HL-60 (cell line): ENCODE data around the gene MARF1.

Experiments used
- DNase-seq, 2 experiments: peaks; one replicate each; pipeline ENCODE4 v3.0.0-alpha.2; 2010 to 2020; ENCODE audit warnings: low read depth in 1 of 2, low spot score in 1 of 2
- H3K27ac ChIP-seq: fragments of 250-450 bp; sonication (Bioruptor Pico); replicated peaks from 2 replicates; pipeline ENCODE4 v1.5.1; 2020; ENCODE audit warnings: mild to moderate bottlenecking, moderate library complexity
- H3K27me3 ChIP-seq: fragments of 250-450 bp; sonication (Bioruptor Pico); 2 replicates; pipeline ENCODE4 v1.5.1; 2021; ENCODE audit warnings: mild to moderate bottlenecking, moderate library complexity; ENCODE audit not compliant: insufficient read depth, poor library complexity, severe bottlenecking
- H3K4me3 ChIP-seq: replicated peaks from 2 replicates; pipeline ENCODE4 v1.5.1; 2011; ENCODE audit warnings: mild to moderate bottlenecking, control low read depth, low read length; ENCODE audit not compliant: insufficient read depth
- CTCF ChIP-seq: IDR thresholded peaks from one replicate; pipeline ENCODE4 v1.5.1; 2011; ENCODE audit warnings: low read length, control low read depth, inconsistent platforms; ENCODE audit not compliant: insufficient read depth
- GABPA ChIP-seq: IDR thresholded peaks from 2 replicates; pipeline ENCODE4 v1.6.1; 2012; ENCODE audit warnings: low read depth
- POLR2AphosphoS5 ChIP-seq: IDR thresholded peaks from 2 replicates; pipeline ENCODE4 v1.6.1; 2012; ENCODE audit warnings: low read depth
- REST ChIP-seq: IDR thresholded peaks from 2 replicates; pipeline ENCODE4 v1.6.1; 2012; ENCODE audit warnings: low read depth; ENCODE audit not compliant: insufficient replicate concordance
- SPI1 ChIP-seq: IDR thresholded peaks from 2 replicates; pipeline ENCODE4 v1.6.1; 2012; ENCODE audit warnings: low read depth, mild to moderate bottlenecking, borderline replicate concordance

Gene MARF1

GRCh38 chr16:15593235-15593634 lies 49.7 kb downstream of the MARF1 start:
- H3K4me3 ChIP-seq = no peak overlapping the region
- H3K27me3 ChIP-seq = no peaks in the 10 kb centered on the region
- peak overlapping the region; percentile 27; the same call in 1 of the 2 replicates for H3K27ac ChIP-seq
- peak in 1 of 2 experiments; percentile 10 for DNase-seq
- no peak for TF ChIP-seq SPI1
- no peak for TF ChIP-seq POLR2AphosphoS5
- no peak for TF ChIP-seq GABPA
- TF ChIP-seq CTCF = no peak
- no peak for TF ChIP-seq REST

DNA sequence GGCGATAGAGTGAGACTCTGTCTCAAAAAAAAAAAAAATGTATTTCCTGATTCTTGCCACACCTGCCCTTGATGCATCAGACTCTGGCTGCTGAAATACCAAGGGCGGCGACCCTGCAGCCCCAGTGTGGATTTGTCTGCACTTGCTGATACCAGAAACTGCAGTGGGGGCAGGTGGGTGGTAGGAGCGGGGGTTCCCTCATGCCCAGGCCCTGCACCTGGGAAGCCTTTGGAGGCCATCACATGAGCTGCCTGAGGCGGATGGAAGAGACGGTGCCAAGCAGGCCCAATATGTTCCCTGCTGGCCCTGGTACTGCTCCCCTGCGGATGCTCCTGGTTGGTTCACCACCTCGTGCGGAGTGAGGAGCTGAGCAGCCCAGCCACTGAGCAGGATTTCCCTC lies 50.6 kb downstream of the MARF1 start:
- Histone ChIP-seq H3K4me3 (no peak overlapping the region), H3K27me3 (no peaks in the 10 kb centered on the region), H3K27ac (peak overlapping the region; percentile 27; the same call in 1 of the 2 replicates)
- TF ChIP-seq SPI1 (no peak), REST (no peak), GABPA (no peak), POLR2AphosphoS5 (no peak), CTCF (no peak)
- peak in 1 of 2 experiments; percentile 20 for DNase-seq

- no peaks in the 10 kb centered on the region for H3K27me3 ChIP-seq
- H3K27ac ChIP-seq = no peak overlapping the region
- TF ChIP-seq SPI1 (no peak), GABPA (no peak), CTCF (no peak), POLR2AphosphoS5 (no peak), REST (no peak)
- DNase-seq = no peak
- no peak overlapping the region for H3K4me3 ChIP-seq
These were observed 55.7 kb downstream of the MARF1 start for GRCh38 chr16:15587152-15587825.
